ENCODE measurements around the gene HECTD1. TPM values are rescaled to one million over a fixed set of nuclear protein-coding genes. Genes with fewer than 3 reads are reported as not detected.

HECTD1 gene
- total RNA-seq, 1 experiment from 2014 or later: 160 TPM

DNA sequence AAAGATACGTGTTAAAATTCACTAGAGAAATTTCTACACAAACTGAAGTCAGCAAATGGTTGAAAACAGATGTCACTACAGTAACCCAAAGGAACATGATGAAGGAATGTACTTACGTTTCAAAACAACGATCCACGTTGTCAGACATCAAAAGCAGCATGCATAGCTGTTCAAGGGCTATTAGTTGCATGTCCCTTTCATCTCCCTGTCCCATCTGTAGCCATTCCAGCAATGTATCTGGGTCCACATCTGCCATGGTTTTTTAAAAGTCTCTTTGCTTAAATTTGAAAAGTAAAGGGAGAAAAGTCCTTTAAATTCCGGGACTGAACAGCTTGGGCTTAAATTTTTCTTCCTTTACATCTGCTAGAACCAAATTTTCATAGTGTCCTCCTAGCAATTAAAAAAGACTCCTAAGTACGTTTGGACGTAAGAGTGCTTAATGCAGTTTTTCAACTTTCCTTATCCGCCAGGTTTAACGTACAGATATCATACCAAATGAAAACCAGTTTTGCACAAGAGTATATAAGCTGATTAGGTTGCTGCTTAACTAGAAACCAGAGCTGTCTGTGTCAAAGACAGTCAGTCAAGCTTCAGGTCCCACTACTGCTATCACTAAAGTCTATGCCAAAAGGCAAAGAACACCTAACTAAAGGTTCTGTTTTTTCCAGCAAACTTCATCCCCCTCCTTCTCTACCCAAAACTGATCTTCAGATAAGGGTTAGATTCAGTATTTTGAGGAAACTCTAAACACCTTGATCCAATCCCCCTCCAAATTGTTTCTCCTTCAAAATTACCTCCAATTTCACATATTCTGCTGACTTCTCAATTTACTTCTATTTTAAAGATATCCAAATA is 1.7 kb downstream of the HECTD1 start:
- Histone ChIP-seq H3K9me2 (ENCODE audit: insufficient read depth) (no peaks in the 10 kb centered on the region), H3K9me3 (ENCODE audit: control insufficient read depth in 1 of 2, insufficient read depth in 1 of 2, low read depth in 1 of 2, low read length in 2 of 2) (no peaks in the 10 kb centered on the region), H3K4me3 (replicated peaks in 1 of 2; ENCODE audit: low read depth in 1 of 2, low read length in 2 of 2) (peak overlapping the region; percentile 83 to 84), H3K36me3 (ENCODE audit: control insufficient read depth in 1 of 2, insufficient read depth in 2 of 2, low read length in 2 of 2) (peaks cover 0 to 10% of the 10 kb centered on the region in 2 experiments; a peak in 1 of 4 replicates), H3K9ac (ENCODE audit: low read length) (peak overlapping the region; percentile 97), H3K4me2 (ENCODE audit: low read length) (peak overlapping the region; percentile 93), H3K27me3 (ENCODE audit: insufficient read depth, low read length) (no peaks in the 10 kb centered on the region), H4K20me1 (ENCODE audit: insufficient read depth) (peaks cover 3% of the 10 kb centered on the region; the same call in 1 of the 2 replicates), H3K79me2 (ENCODE audit: insufficient read depth, low read length) (peaks cover 66% of the 10 kb centered on the region), H2AFZ (ENCODE audit: low read depth, low read length, poor library complexity, severe bottlenecking) (no peak overlapping the region), H3K4me1 (ENCODE audit: control insufficient read depth in 1 of 2, insufficient read depth in 2 of 2, low read length in 2 of 2) (peaks cover 32 to 49% of the 10 kb centered on the region in 2 experiments), H3K27ac (ENCODE audit: low read depth, low read length) (peak overlapping the region; percentile 99; the same call in 1 of the 2 replicates)
- DNase-seq (ENCODE audit: low read depth, low spot score): no peak
- no peak for ATAC-seq
- ChIA-PET POLR2A (interaction anchor here (0.9 kb wide), 1 partner anchor 9 kb away, joined by 3 read pairs; no protein-coding TSS in a partner anchor), RAD21 (ENCODE audit: low non-redundant PET in 1 of 2, low total read pairs in 2 of 2, uncharacterized antibody in 2 of 2, unreplicated experiment in 2 of 2) (no interaction called here), CTCF (interaction anchor here (0.6 kb wide), 1 partner anchor 28 kb away, joined by 3 read pairs; no protein-coding TSS in a partner anchor)
- BruUV-seq (replicated peaks): TSS peak; percentile 71
- TF ChIP-seq TCF7L2 (IDR thresholded peaks at IDR 0.05; ENCODE audit: borderline replicate concordance, extremely low read depth, insufficient read depth, insufficient read length) (peak; percentile 25), SRF (IDR thresholded peaks at IDR 0.05; ENCODE audit: low read depth) (no peak), EGR1 (IDR thresholded peaks at IDR 0.05; ENCODE audit: low read depth) (no peak)
- intact Hi-C loops (cut with micrococcal nuclease): loop anchor here (10.0 kb wide), 1 partner anchor 149 kb away; no protein-coding TSS in a partner anchor

GRCh38 chr14:31204593-31205534 is 2.7 kb downstream of the HECTD1 start:
- H3K27ac ChIP-seq (ENCODE audit: low read depth, low read length): no peak overlapping the region
- ATAC-seq (no peak), DNase-seq (ENCODE audit: low read depth, low spot score) (no peak)
- H4K20me1 ChIP-seq (ENCODE audit: insufficient read depth): peaks cover 3% of the 10 kb centered on the region; the same call in 1 of the 2 replicates
- peaks cover 0 to 10% of the 10 kb centered on the region in 2 experiments; a peak in 1 of 4 replicates for H3K36me3 ChIP-seq (ENCODE audit: control insufficient read depth in 1 of 2, insufficient read depth in 2 of 2, low read length in 2 of 2)
- H3K4me1 ChIP-seq (ENCODE audit: control insufficient read depth in 1 of 2, insufficient read depth in 2 of 2, low read length in 2 of 2): peaks cover 42 to 60% of the 10 kb centered on the region in 2 experiments
- H3K4me3 ChIP-seq (replicated peaks in 1 of 2; ENCODE audit: low read depth in 1 of 2, low read length in 2 of 2): no peak overlapping the region; a peak in 1 of 4 replicates
- TF ChIP-seq SP1 (IDR thresholded peaks at IDR 0.05; ENCODE audit: low read depth) (no peak), CTCF (IDR thresholded peaks at IDR 0.05 in 2 of 3, conservative IDR thresholded peaks at IDR 0.05 in 1 of 3; ENCODE audit: borderline replicate concordance in 1 of 3, insufficient read depth in 1 of 3, low read depth in 2 of 3, low read length in 2 of 3) (no peak), EZH2 (IDR thresholded peaks at IDR 0.05) (no peak), SIN3A (IDR thresholded peaks at IDR 0.05; ENCODE audit: low read depth) (no peak), POLR2AphosphoS5 (IDR thresholded peaks at IDR 0.05; ENCODE audit: low read depth, low read length) (no peak)
- TF ChIP-seq, protein P1, sequence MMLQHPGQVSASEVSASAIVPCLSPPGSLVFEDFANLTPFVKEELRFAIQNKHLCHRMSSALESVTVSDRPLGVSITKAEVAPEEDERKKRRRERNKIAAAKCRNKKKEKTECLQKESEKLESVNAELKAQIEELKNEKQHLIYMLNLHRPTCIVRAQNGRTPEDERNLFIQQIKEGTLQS (IDR thresholded peaks at IDR 0.05): no peak
- peaks cover 75% of the 10 kb centered on the region for H3K79me2 ChIP-seq (ENCODE audit: insufficient read depth, low read length)
- H3K9me2 ChIP-seq (ENCODE audit: insufficient read depth): no peaks in the 10 kb centered on the region
- no peak overlapping the region for H2AFZ ChIP-seq (ENCODE audit: low read depth, low read length, poor library complexity, severe bottlenecking)
- 0 out of 2 replicates have a peak overlapping the region, but pooled peaks have one; percentile 97 for H3K9ac ChIP-seq (ENCODE audit: low read length)
- BruUV-seq (replicated peaks): no TSS peak
- ChIA-PET CTCF (interaction anchor here (0.6 kb wide), 1 partner anchor 29 kb away, joined by 3 read pairs; no protein-coding TSS in a partner anchor), POLR2A (interaction anchor here (0.9 kb wide), 1 partner anchor 8 kb away, joined by 3 read pairs; no protein-coding TSS in a partner anchor), RAD21 (ENCODE audit: low non-redundant PET in 1 of 2, low total read pairs in 2 of 2, uncharacterized antibody in 2 of 2, unreplicated experiment in 2 of 2) (no interaction called here)
- intact Hi-C loops (cut with micrococcal nuclease): loop anchor here (10.0 kb wide), 1 partner anchor 150 kb away; no protein-coding TSS in a partner anchor
- H3K27me3 ChIP-seq (ENCODE audit: insufficient read depth, low read length): no peaks in the 10 kb centered on the region
- H3K4me2 ChIP-seq (ENCODE audit: low read length): peak overlapping the region; percentile 93; the same call in 1 of the 2 replicates
- no peaks in the 10 kb centered on the region for H3K9me3 ChIP-seq (ENCODE audit: control insufficient read depth in 1 of 2, insufficient read depth in 1 of 2, low read depth in 1 of 2, low read length in 2 of 2)

Data from HCT116 (cell line).